ENCODE data around the gene EXOC6B. TPM values are rescaled to one million over a fixed set of nuclear protein-coding genes. Genes with fewer than 3 reads are reported as not detected.

The EXOC6B gene
- polyA plus RNA-seq, 2 of the 4 experiments (the other 2 are of a cell fraction): 15.5 to 24.7 TPM

DNA sequence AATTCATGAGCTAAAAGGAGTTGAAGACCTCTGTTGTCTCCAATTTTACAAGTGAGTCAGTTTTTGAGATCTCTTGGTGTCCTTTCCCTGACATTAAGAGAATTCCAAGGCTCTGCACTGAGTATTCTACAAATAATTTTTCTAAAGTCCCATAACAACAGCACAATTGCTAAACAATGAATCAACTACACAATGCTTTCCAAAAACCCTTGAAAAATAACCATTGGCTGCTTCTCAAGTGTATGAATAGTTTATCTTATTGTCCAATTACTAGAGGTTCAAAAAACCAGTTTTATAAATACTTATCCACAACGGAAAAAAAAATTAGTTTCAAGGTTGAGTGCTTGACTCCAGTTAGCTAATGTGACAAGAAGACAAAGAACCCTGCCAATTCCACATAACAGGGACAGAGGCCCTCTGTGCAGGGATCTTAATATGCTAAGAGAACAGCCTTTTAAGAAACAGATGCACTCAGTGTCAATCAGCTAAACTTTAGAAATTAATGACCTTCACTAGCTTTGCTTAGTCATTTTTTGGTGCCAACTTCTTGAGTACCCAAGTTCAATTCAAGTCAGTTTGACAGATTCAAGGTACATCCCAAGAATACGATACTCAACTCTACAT lies 411.6 kb downstream of the EXOC6B start:
- Histone ChIP-seq H3K4me2 (no peak overlapping the region), H3K4me3 (no peak overlapping the region), H3K9me3 (no peaks in the 10 kb centered on the region), H3K4me1 (0 out of 3 replicates have a peak, but pooled peaks cover 5% of the 10 kb centered on the region), H3K27ac (no peak overlapping the region)
- ChIA-PET CTCF (interaction anchor here (0.9 kb wide), 1 partner anchor 47 kb away, joined by 3 read pairs; no protein-coding TSS in a partner anchor), POLR2A (no interaction called here)
- ATAC-seq (no peak), DNase-seq (ENCODE audit: low read depth in 1 of 2, low spot score in 1 of 2) (no peak), FAIRE-seq (peak; percentile 88)
- TF ChIP-seq KDM5A (IDR thresholded peaks at IDR 0.05) (no peak), TP53 (CRISPR knock-in tag; IDR thresholded peaks at IDR 0.05) (no peak), KDM1A (IDR thresholded peaks at IDR 0.05; ENCODE audit: low read depth) (no peak), POLR2A (IDR thresholded peaks at IDR 0.05; ENCODE audit: low read length) (no peak), CBX8 (IDR thresholded peaks at IDR 0.05) (no peak), EHMT2 (IDR thresholded peaks at IDR 0.05; ENCODE audit: low read depth) (no peak), CHD4 (IDR thresholded peaks at IDR 0.05; ENCODE audit: borderline replicate concordance) (no peak), HOXB5 (CRISPR knock-in tag; IDR thresholded peaks at IDR 0.05) (no peak), ZSCAN20 (CRISPR knock-in tag; IDR thresholded peaks at IDR 0.05) (no peak), EP300 (IDR thresholded peaks at IDR 0.05) (no peak), NR3C1 (IDR thresholded peaks at IDR 0.05) (no peak), GATA3 (IDR thresholded peaks at IDR 0.05; ENCODE audit: borderline replicate concordance) (no peak), SMC3 (IDR thresholded peaks at IDR 0.05) (no peak), PHF8 (IDR thresholded peaks at IDR 0.05; ENCODE audit: borderline replicate concordance, low read depth) (no peak), TFCP2L1 (CRISPR knock-in tag; IDR thresholded peaks at IDR 0.05) (no peak), RFX5 (IDR thresholded peaks at IDR 0.05) (no peak), RCOR1 (IDR thresholded peaks at IDR 0.05; ENCODE audit: low read depth, low read length) (no peak)
- TF ChIP-seq, protein P1, sequence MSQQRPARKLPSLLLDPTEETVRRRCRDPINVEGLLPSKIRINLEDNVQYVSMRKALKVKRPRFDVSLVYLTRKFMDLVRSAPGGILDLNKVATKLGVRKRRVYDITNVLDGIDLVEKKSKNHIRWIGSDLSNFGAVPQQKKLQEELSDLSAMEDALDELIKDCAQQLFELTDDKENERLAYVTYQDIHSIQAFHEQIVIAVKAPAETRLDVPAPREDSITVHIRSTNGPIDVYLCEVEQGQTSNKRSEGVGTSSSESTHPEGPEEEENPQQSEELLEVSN (IDR thresholded peaks at IDR 0.05; ENCODE audit: borderline replicate concordance, low read depth): no peak
- TF ChIP-seq, protein P2, sequence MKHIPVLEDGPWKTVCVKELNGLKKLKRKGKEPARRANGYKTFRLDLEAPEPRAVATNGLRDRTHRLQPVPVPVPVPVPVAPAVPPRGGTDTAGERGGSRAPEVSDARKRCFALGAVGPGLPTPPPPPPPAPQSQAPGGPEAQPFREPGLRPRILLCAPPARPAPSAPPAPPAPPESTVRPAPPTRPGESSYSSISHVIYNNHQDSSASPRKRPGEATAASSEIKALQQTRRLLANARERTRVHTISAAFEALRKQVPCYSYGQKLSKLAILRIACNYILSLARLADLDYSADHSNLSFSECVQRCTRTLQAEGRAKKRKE (CRISPR knock-in tag; IDR thresholded peaks at IDR 0.05; ENCODE audit: low read depth): no peak
- TF ChIP-seq, protein P3, sequence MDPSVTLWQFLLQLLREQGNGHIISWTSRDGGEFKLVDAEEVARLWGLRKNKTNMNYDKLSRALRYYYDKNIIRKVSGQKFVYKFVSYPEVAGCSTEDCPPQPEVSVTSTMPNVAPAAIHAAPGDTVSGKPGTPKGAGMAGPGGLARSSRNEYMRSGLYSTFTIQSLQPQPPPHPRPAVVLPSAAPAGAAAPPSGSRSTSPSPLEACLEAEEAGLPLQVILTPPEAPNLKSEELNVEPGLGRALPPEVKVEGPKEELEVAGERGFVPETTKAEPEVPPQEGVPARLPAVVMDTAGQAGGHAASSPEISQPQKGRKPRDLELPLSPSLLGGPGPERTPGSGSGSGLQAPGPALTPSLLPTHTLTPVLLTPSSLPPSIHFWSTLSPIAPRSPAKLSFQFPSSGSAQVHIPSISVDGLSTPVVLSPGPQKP (IDR thresholded peaks at IDR 0.05; ENCODE audit: low read depth, low read length): no peak
- 90% methylated on average over 2 of the region's 2 CpGs for WGBS (ENCODE audit: missing lambda C conversion rate)

- no peak for ATAC-seq
- Histone ChIP-seq H3K4me2 (no peak overlapping the region), H3K4me1 (0 out of 3 replicates have a peak, but pooled peaks cover 5% of the 10 kb centered on the region), H3K4me3 (no peak overlapping the region), H3K27ac (no peak overlapping the region), H3K9me3 (no peaks in the 10 kb centered on the region)
- no peak for FAIRE-seq
- ChIA-PET POLR2A (no interaction called here), CTCF (interaction anchor here (0.9 to 1.4 kb wide), 2 partner anchors 46 to 263 kb away, joined by 3 read pairs; no protein-coding TSS in a partner anchor)
- 93% methylated on average over 1 of the region's 1 CpG for WGBS (ENCODE audit: missing lambda C conversion rate)
- DNase-seq (ENCODE audit: low read depth in 1 of 2, low spot score in 1 of 2): no peak
- TF ChIP-seq, protein P1 (IDR thresholded peaks at IDR 0.05; ENCODE audit: borderline replicate concordance, low read depth): no peak
- TF ChIP-seq, protein P4, sequence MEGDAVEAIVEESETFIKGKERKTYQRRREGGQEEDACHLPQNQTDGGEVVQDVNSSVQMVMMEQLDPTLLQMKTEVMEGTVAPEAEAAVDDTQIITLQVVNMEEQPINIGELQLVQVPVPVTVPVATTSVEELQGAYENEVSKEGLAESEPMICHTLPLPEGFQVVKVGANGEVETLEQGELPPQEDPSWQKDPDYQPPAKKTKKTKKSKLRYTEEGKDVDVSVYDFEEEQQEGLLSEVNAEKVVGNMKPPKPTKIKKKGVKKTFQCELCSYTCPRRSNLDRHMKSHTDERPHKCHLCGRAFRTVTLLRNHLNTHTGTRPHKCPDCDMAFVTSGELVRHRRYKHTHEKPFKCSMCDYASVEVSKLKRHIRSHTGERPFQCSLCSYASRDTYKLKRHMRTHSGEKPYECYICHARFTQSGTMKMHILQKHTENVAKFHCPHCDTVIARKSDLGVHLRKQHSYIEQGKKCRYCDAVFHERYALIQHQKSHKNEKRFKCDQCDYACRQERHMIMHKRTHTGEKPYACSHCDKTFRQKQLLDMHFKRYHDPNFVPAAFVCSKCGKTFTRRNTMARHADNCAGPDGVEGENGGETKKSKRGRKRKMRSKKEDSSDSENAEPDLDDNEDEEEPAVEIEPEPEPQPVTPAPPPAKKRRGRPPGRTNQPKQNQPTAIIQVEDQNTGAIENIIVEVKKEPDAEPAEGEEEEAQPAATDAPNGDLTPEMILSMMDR (IDR thresholded peaks at IDR 0.05): no peak
- TF ChIP-seq, protein P2 (CRISPR knock-in tag; IDR thresholded peaks at IDR 0.05; ENCODE audit: low read depth): no peak
- no peak for TF ChIP-seq ZC3H11A (IDR thresholded peaks at IDR 0.05)
- TF ChIP-seq ESRRA (IDR thresholded peaks at IDR 0.05; ENCODE audit: borderline replicate concordance, low read length): no peak
- no peak for TF ChIP-seq MAFK (IDR thresholded peaks at IDR 0.05; ENCODE audit: partially characterized antibody)
- no peak for TF ChIP-seq EHF (CRISPR knock-in tag; IDR thresholded peaks at IDR 0.05)
- no peak for TF ChIP-seq ZNF302 (CRISPR knock-in tag; IDR thresholded peaks at IDR 0.05)
- no peak for TF ChIP-seq JUNB (IDR thresholded peaks at IDR 0.05)
- no peak for TF ChIP-seq GATA3 (IDR thresholded peaks at IDR 0.05; ENCODE audit: borderline replicate concordance)
- TF ChIP-seq NFE2L2 (conservative IDR thresholded peaks at IDR 0.05; ENCODE audit: low read length): no peak
- TF ChIP-seq CBX8 (IDR thresholded peaks at IDR 0.05): no peak
- no peak for TF ChIP-seq FOSB (CRISPR knock-in tag; IDR thresholded peaks at IDR 0.05)
- TF ChIP-seq CBX2 (IDR thresholded peaks at IDR 0.05; ENCODE audit: borderline replicate concordance, low read depth): no peak
- no peak for TF ChIP-seq ZSCAN20 (CRISPR knock-in tag; IDR thresholded peaks at IDR 0.05)
- TF ChIP-seq POLR2AphosphoS2 (conservative IDR thresholded peaks at IDR 0.05; ENCODE audit: low read length): no peak
- TF ChIP-seq RFX5 (IDR thresholded peaks at IDR 0.05): no peak
Observed at GRCh38 chr2:72413716-72414115, 412.1 kb downstream of the EXOC6B start.
